Occipital lobe (tissue), 2 donors: Measurements from ENCODE around the gene ITGA3. TPM values are rescaled to one million over a fixed set of nuclear protein-coding genes. Genes with fewer than 3 reads are reported as not detected.

ENCODE experiments used
- DNase-seq: peaks from one replicate; lab custom pipeline; 2025; lab: John Stamatoyannopoulos, UW
- total RNA-seq: library from RNA; depleted of rRNA; stranded (reverse); fragments of >200 nt; gene quantifications from one replicate; pipeline ENCODE4 v1.2.3, GENCODE V29; 2014

The ITGA3 gene
- total RNA-seq, 1 donor from 2014 or later = 23.2 TPM

GRCh38 chr17:50093246-50093645 is 37.3 kb downstream of the ITGA3 start:
- DNase-seq = no peak

- DNase-seq = no peak
Measured at GRCh38 chr17:50093807-50094206, 37.9 kb downstream of the ITGA3 start.

- peak; percentile 89 for DNase-seq
Measured at GRCh38 chr17:50094243-50094752, 38.4 kb downstream of the ITGA3 start.

GRCh38 chr17:50094753-50095619 is 39.1 kb downstream of the ITGA3 start, which contains the start of gene PDK2:
PDK2 (plus strand) TSS chr17:50095351; CDS start chr17:50095436, 85 bp downstream.
- DNase-seq = peak; percentile 96

GRCh38 chr17:50095626-50096037 is 39.7 kb downstream of the ITGA3 start:
- DNase-seq = no peak

- DNase-seq = no peak
Measured at GRCh38 chr17:50096092-50096491, 40.2 kb downstream of the ITGA3 start.

- no peak for DNase-seq
Measured at GRCh38 chr17:50096758-50097157, 40.8 kb downstream of the ITGA3 start.

- DNase-seq = no peak
Measured at GRCh38 chr17:50097455-50097854, 41.5 kb downstream of the ITGA3 start.

- no peak for DNase-seq
Measured at GRCh38 chr17:50097926-50098325, 42.0 kb downstream of the ITGA3 start.

- no peak for DNase-seq
Measured at GRCh38 chr17:50098583-50098982, 42.7 kb downstream of the ITGA3 start.

GRCh38 chr17:50099003-50099402 is 43.1 kb downstream of the ITGA3 start:
- no peak for DNase-seq

- no peak for DNase-seq
Measured at GRCh38 chr17:50100480-50100883, 44.6 kb downstream of the ITGA3 start.

GRCh38 chr17:50100921-50101345 is 45.0 kb downstream of the ITGA3 start:
- DNase-seq = peak; percentile 64

GRCh38 chr17:50101346-50102163 is 45.6 kb downstream of the ITGA3 start:
- peak; percentile 64 for DNase-seq

GRCh38 chr17:50102164-50102991 is 46.5 kb downstream of the ITGA3 start:
- no peak for DNase-seq

GRCh38 chr17:50103252-50103651 is 47.3 kb downstream of the ITGA3 start:
- no peak for DNase-seq

- no peak for DNase-seq
Measured at GRCh38 chr17:50103941-50104340, 48.0 kb downstream of the ITGA3 start.

- no peak for DNase-seq
Measured at GRCh38 chr17:50105811-50106210, 49.9 kb downstream of the ITGA3 start.

- no peak for DNase-seq
Measured at GRCh38 chr17:50106393-50107131, 50.7 kb downstream of the ITGA3 start.

GRCh38 chr17:50107790-50108414 is 52.0 kb downstream of the ITGA3 start:
- no peak for DNase-seq
